ENCODE measurements around the gene ATP6V1A.
A peak's percentile ranks its signal among the peaks of the same experiment; 100 is the strongest.

Gene ATP6V1A

DNA sequence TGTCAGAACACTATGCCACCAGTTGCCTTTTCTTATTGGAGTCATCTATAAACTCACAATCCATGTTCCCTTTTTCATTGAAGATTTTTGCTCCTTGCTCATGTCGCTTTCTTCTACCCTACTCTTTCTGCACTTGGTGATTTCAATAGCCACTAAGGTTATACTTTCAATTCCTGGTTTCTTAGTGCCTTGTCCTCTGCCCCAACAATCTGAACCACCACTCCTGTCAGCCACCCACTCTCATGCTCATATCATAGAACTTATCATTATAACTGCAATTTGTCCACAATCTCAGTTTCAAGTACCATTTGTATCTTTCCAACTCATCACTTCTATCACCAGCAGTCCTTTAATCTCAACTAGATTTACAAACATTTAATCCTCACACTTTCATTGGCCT lies 81.8 kb downstream of the ATP6V1A start:
- Histone ChIP-seq H3K9me2 (replicated peaks; ENCODE audit: control insufficient read depth, low read length) (no peaks in the 10 kb centered on the region), H4K20me1 (ENCODE audit: control insufficient read depth, insufficient read depth, low read depth, low read length) (no peaks in the 10 kb centered on the region), H3K4me2 (ENCODE audit: low read length) (no peak overlapping the region), H3K27me3 (ENCODE audit: control insufficient read depth, low read length) (no peaks in the 10 kb centered on the region), H3K9me3 (ENCODE audit: control insufficient read depth, insufficient read depth, low read length) (peaks cover 5% of the 10 kb centered on the region; the same call in 1 of the 2 replicates), H3K4me3 (ENCODE audit: low read length) (no peak overlapping the region), H3K79me2 (ENCODE audit: control insufficient read depth, low read length) (no peaks in the 10 kb centered on the region), H3K4me1 (ENCODE audit: control insufficient read depth, low read length) (peaks cover 52% of the 10 kb centered on the region), H3K27ac (ENCODE audit: low read depth, low read length) (no peak overlapping the region), H3K36me3 (ENCODE audit: control insufficient read depth, low read length) (peaks cover 6% of the 10 kb centered on the region; the same call in 1 of the 2 replicates), H3F3A (ENCODE audit: control insufficient read depth, insufficient read depth) (peaks cover 5% of the 10 kb centered on the region; the same call in 1 of the 2 replicates)
- TF ChIP-seq, protein P1, sequence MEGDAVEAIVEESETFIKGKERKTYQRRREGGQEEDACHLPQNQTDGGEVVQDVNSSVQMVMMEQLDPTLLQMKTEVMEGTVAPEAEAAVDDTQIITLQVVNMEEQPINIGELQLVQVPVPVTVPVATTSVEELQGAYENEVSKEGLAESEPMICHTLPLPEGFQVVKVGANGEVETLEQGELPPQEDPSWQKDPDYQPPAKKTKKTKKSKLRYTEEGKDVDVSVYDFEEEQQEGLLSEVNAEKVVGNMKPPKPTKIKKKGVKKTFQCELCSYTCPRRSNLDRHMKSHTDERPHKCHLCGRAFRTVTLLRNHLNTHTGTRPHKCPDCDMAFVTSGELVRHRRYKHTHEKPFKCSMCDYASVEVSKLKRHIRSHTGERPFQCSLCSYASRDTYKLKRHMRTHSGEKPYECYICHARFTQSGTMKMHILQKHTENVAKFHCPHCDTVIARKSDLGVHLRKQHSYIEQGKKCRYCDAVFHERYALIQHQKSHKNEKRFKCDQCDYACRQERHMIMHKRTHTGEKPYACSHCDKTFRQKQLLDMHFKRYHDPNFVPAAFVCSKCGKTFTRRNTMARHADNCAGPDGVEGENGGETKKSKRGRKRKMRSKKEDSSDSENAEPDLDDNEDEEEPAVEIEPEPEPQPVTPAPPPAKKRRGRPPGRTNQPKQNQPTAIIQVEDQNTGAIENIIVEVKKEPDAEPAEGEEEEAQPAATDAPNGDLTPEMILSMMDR (IDR thresholded peaks at IDR 0.05; ENCODE audit: low read depth, low read length, poor library complexity, severe bottlenecking), result no peak
- TF ChIP-seq EZH2phosphoT487 (IDR thresholded peaks at IDR 0.05; ENCODE audit: borderline replicate concordance, low read length), result no peak

DNA sequence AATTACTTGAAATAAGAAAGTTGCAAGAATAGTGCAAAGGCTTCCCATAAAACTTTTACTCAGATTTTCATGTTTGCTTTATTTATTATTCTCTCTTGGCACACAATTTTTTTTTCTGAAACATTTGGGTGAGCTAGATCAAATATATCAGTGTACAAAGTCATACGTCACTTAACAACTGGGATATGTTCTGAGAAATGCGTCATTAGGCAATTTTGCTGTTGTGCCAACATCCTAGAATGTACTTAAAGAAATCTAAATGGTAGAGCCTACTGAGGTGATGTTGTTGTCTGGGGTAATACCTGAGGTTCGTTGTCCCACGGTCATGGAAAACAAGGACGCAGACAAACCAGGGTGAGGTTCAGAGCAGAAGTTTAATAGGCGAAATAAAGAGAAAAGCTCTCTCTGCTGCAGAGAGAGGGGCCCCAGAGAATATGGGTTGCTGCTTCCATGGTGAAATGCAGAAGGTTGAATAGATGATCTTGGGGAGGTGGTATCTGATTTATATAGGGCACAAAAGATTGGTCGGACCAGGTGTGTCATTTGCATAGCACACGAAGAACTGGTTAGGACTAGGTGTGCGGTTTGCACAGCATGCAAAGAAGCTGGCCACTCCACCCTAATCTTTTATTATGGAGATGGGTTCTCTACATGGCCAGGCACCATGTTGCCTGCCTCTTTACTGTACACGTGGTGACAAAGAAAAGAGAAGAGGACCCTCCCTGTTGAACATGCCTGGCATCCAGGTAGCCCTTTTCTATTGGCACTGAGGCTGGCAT lies 82.9 kb downstream of the ATP6V1A start:
- peaks cover 6% of the 10 kb centered on the region; the same call in 1 of the 2 replicates for H3K36me3 ChIP-seq (ENCODE audit: control insufficient read depth, low read length)
- no peaks in the 10 kb centered on the region for H3K27me3 ChIP-seq (ENCODE audit: control insufficient read depth, low read length)
- no peaks in the 10 kb centered on the region for H4K20me1 ChIP-seq (ENCODE audit: control insufficient read depth, insufficient read depth, low read depth, low read length)
- H3F3A ChIP-seq (ENCODE audit: control insufficient read depth, insufficient read depth), result peaks cover 5% of the 10 kb centered on the region; the same call in 1 of the 2 replicates
- no peaks in the 10 kb centered on the region for H3K9me2 ChIP-seq (replicated peaks; ENCODE audit: control insufficient read depth, low read length)
- TF ChIP-seq EZH2phosphoT487 (IDR thresholded peaks at IDR 0.05; ENCODE audit: borderline replicate concordance, low read length), result no peak
- TF ChIP-seq, protein P1 (IDR thresholded peaks at IDR 0.05; ENCODE audit: low read depth, low read length, poor library complexity, severe bottlenecking), result no peak
- peaks cover 52% of the 10 kb centered on the region for H3K4me1 ChIP-seq (ENCODE audit: control insufficient read depth, low read length)
- H3K4me2 ChIP-seq (ENCODE audit: low read length), result peak overlapping the region; percentile 73
- H3K79me2 ChIP-seq (ENCODE audit: control insufficient read depth, low read length), result no peaks in the 10 kb centered on the region
- H3K27ac ChIP-seq (ENCODE audit: low read depth, low read length), result peak overlapping the region; percentile 80
- peaks cover 5% of the 10 kb centered on the region; the same call in 1 of the 2 replicates for H3K9me3 ChIP-seq (ENCODE audit: control insufficient read depth, insufficient read depth, low read length)
- peak overlapping the region; percentile 62 for H3K4me3 ChIP-seq (ENCODE audit: low read length)

DNA sequence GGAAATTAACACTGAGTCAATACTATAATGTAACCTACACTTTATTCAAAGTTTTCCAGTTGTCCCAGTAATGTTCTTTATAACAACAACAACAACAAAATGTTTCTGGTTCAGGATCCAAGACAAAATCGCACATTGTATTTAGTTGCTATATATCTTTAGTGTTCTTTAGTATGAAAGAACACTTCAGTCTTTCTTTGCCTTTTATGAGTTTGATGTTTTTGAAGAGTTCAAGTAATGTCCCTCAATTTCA lies 84.2 kb downstream of the ATP6V1A start:
- peak overlapping the region; percentile 80 for H3K27ac ChIP-seq (ENCODE audit: low read depth, low read length)
- H3K79me2 ChIP-seq (ENCODE audit: control insufficient read depth, low read length), result no peaks in the 10 kb centered on the region
- H3K9me3 ChIP-seq (ENCODE audit: control insufficient read depth, insufficient read depth, low read length), result peaks cover 5% of the 10 kb centered on the region; the same call in 1 of the 2 replicates
- H3K27me3 ChIP-seq (ENCODE audit: control insufficient read depth, low read length), result no peaks in the 10 kb centered on the region
- H4K20me1 ChIP-seq (ENCODE audit: control insufficient read depth, insufficient read depth, low read depth, low read length), result no peaks in the 10 kb centered on the region
- peaks cover 6% of the 10 kb centered on the region; the same call in 1 of the 2 replicates for H3K36me3 ChIP-seq (ENCODE audit: control insufficient read depth, low read length)
- TF ChIP-seq, protein P1 (IDR thresholded peaks at IDR 0.05; ENCODE audit: low read depth, low read length, poor library complexity, severe bottlenecking), result no peak
- no peak for TF ChIP-seq EZH2phosphoT487 (IDR thresholded peaks at IDR 0.05; ENCODE audit: borderline replicate concordance, low read length)
- peaks cover 46% of the 10 kb centered on the region for H3K4me1 ChIP-seq (ENCODE audit: control insufficient read depth, low read length)
- H3K9me2 ChIP-seq (replicated peaks; ENCODE audit: control insufficient read depth, low read length), result no peaks in the 10 kb centered on the region
- H3F3A ChIP-seq (ENCODE audit: control insufficient read depth, insufficient read depth), result peaks cover 5% of the 10 kb centered on the region
- peak overlapping the region; percentile 62 for H3K4me3 ChIP-seq (ENCODE audit: low read length)
- peak overlapping the region; percentile 73 for H3K4me2 ChIP-seq (ENCODE audit: low read length)
